Upper lobe of right lung (tissue), 1 donor: Measurements from ENCODE around the gene MRPS5. TPM values are rescaled to one million over a fixed set of nuclear protein-coding genes. Genes with fewer than 3 reads are reported as not detected.

Experiments used
- ATAC-seq: fragments of 200-7000 bp; cut with Tn5 transposase; one replicate; pipeline ENCODE4 v1.9.1; 2020; ENCODE audit warnings: mild to moderate bottlenecking, moderate library complexity
- DNase-seq: peaks from one replicate; pipeline ENCODE4 v3.0.0-alpha.2; 2020
- H3K27ac ChIP-seq: fragments of 200-600 bp; one replicate; pipeline ENCODE4 v1.8.0; 2022
- H3K27me3 ChIP-seq: fragments of 200-600 bp; one replicate; pipeline ENCODE4 v1.8.0; 2022; ENCODE audit warnings: mild to moderate bottlenecking
- H3K36me3 ChIP-seq: fragments of 200-600 bp; one replicate; pipeline ENCODE4 v1.8.0; 2022
- H3K4me1 ChIP-seq: fragments of 200-600 bp; one replicate; pipeline ENCODE4 v1.8.0; 2022
- H3K4me3 ChIP-seq: fragments of 200-600 bp; one replicate; pipeline ENCODE4 v1.8.0; 2022; ENCODE audit warnings: mild to moderate bottlenecking
- H3K9me3 ChIP-seq: fragments of 200-600 bp; one replicate; pipeline ENCODE4 v1.8.0; 2022
- intact Hi-C: fragments of 100-400 bp; cut with DNase I; formaldehyde crosslinking; loops from one replicate; pipeline ENCODE4 v1.11.0; 2022
- total RNA-seq: library from RNA; stranded (reverse); fragmentation: NEBNext Ultra II Directional; extraction: Animal tissue kit (Norgen Biotek cat#: 25700); gene quantifications from one replicate; pipeline ENCODE4 v1.2.1, GENCODE V29; 2021
- TF ChIP-seq, protein P1 (sequence below): fragments of 200-600 bp; IDR thresholded peaks from one replicate; pipeline ENCODE4 v1.8.0; 2022; ENCODE audit warnings: antibody characterized with exemption
- donor health status: DM: no; HTN: yes; CAD: no; lungs with severe emphysema.

MRPS5 gene
- total RNA-seq, 1 donor from 2014 or later: 55.2 TPM

DNA sequence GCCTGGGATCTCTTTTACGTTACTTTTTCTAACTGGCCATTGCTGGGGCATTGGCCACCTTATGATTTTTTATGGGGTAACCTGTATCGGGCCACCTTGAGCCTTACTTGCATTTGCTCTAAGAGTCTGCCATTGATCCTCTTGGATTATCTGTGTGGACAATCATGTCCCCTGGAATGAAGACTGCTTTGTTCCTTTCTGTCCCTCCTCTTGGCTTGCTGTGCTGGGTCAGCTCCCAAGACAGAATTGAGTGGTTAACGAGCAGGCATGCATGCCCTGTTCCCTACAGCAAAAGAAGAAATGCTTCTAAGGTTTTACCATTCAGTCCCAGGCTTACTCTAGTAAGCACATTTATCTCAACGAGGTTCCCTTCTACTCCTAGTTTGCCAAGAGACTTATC lies 49.8 kb downstream of the MRPS5 start:
- no peak for ATAC-seq
- intact Hi-C loops: no loop called here
- Histone ChIP-seq H3K9me3 (no peaks in the 10 kb centered on the region), H3K4me3 (no peak overlapping the region), H3K27me3 (no peaks in the 10 kb centered on the region), H3K36me3 (no peaks in the 10 kb centered on the region), H3K27ac (no peak overlapping the region), H3K4me1 (peaks cover 8% of the 10 kb centered on the region)
- DNase-seq: no peak
- TF ChIP-seq, protein P1, sequence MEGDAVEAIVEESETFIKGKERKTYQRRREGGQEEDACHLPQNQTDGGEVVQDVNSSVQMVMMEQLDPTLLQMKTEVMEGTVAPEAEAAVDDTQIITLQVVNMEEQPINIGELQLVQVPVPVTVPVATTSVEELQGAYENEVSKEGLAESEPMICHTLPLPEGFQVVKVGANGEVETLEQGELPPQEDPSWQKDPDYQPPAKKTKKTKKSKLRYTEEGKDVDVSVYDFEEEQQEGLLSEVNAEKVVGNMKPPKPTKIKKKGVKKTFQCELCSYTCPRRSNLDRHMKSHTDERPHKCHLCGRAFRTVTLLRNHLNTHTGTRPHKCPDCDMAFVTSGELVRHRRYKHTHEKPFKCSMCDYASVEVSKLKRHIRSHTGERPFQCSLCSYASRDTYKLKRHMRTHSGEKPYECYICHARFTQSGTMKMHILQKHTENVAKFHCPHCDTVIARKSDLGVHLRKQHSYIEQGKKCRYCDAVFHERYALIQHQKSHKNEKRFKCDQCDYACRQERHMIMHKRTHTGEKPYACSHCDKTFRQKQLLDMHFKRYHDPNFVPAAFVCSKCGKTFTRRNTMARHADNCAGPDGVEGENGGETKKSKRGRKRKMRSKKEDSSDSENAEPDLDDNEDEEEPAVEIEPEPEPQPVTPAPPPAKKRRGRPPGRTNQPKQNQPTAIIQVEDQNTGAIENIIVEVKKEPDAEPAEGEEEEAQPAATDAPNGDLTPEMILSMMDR: no peak

DNA sequence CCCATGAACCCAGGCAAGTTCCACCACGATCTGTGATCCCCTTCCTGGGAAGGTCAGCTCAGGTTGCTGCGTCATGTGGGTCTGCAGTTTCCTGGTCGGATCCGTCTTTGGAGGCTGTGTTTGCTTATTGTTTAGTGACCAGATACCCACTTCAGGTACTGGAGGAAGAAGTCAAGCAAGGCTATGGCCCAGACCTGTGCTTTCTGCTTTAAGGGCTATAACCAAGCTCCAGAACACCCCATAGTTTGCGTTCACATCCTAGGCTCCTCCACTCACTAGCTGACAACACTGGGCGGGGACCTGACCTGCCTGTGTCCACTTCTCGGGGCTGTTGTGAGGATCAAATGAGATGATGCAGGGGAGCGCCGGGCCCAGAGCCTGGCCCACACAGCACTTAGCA lies 52.1 kb downstream of the MRPS5 start:
- TF ChIP-seq, protein P1: no peak
- H3K27me3 ChIP-seq: no peaks in the 10 kb centered on the region
- intact Hi-C loops: no loop called here
- H3K4me3 ChIP-seq: no peak overlapping the region
- no peak for ATAC-seq
- H3K27ac ChIP-seq: no peak overlapping the region
- no peak for DNase-seq
- H3K4me1 ChIP-seq: no peaks in the 10 kb centered on the region
- no peaks in the 10 kb centered on the region for H3K9me3 ChIP-seq
- H3K36me3 ChIP-seq: no peaks in the 10 kb centered on the region

DNA sequence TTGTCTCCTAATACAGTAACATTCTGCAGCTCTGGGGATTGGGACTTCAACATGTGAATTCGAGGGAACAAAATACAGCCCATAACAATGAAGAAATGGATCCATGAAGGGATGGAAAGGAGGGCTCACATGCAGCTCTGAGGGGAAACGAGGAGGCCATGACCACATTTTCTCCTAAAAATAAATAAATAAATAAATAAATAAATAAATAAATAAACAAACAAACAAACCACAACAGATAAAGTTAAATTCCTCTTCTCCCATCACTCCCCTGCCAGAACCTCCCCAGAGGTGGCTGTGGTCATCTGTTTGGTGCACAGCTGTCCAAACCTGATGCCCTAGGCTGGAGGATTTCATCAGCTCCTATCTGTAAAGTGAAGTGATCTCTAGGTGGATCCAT lies 53.4 kb downstream of the MRPS5 start:
- H3K9me3 ChIP-seq: no peaks in the 10 kb centered on the region
- TF ChIP-seq, protein P1: no peak
- no peaks in the 10 kb centered on the region for H3K36me3 ChIP-seq
- H3K4me1 ChIP-seq: no peaks in the 10 kb centered on the region
- no peak overlapping the region for H3K4me3 ChIP-seq
- ATAC-seq (no peak), DNase-seq (no peak)
- H3K27me3 ChIP-seq: no peaks in the 10 kb centered on the region
- intact Hi-C loops: no loop called here
- H3K27ac ChIP-seq: no peak overlapping the region

DNA sequence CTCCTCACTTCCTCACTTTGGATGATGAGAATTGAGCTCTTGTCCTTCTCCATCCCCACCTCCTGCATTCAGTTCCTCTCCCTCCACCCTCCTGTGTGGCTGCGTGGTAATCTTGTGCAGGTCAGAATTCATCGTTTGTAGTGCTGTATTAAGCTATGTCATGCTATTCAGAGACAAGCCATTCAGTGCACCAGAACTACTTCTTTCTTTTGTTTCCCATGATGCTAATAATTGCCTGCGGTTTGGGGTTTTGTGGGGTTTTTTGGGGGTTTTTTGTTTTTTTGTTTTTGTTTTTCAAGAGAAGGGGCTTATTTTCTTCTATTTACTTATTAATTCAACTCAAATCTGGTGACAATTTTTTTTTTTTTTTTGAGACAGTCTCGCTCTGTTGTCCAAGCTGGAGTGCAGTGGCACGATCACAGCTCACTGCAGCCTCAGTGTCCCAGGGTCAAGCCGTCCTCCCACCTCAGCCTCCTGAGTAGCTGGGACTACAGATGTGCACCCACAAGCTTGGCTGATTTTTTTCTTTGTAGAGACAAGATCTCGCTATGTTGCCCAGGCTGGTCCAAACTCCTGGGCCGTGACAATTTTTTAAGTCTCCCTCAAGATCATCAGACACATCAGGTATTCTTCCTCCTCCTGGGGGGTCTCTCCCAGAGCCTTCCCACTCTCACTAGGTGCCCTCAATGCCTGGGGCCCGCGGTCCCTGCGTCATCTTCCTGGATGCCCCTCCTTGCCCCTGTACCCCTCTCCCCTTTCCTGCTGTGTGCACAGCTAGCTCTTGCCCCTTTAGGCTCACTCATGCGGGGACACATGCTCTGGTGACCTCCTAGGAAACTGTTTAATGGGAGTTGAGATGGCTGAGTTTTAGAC lies 58.3 kb downstream of the MRPS5 start:
- intact Hi-C loops: no loop called here
- DNase-seq: no peak
- H3K27me3 ChIP-seq: no peaks in the 10 kb centered on the region
- H3K9me3 ChIP-seq: no peaks in the 10 kb centered on the region
- no peaks in the 10 kb centered on the region for H3K36me3 ChIP-seq
- no peaks in the 10 kb centered on the region for H3K4me1 ChIP-seq
- H3K27ac ChIP-seq: no peak overlapping the region
- H3K4me3 ChIP-seq: no peak overlapping the region
- TF ChIP-seq, protein P1: no peak
- ATAC-seq: no peak

DNA sequence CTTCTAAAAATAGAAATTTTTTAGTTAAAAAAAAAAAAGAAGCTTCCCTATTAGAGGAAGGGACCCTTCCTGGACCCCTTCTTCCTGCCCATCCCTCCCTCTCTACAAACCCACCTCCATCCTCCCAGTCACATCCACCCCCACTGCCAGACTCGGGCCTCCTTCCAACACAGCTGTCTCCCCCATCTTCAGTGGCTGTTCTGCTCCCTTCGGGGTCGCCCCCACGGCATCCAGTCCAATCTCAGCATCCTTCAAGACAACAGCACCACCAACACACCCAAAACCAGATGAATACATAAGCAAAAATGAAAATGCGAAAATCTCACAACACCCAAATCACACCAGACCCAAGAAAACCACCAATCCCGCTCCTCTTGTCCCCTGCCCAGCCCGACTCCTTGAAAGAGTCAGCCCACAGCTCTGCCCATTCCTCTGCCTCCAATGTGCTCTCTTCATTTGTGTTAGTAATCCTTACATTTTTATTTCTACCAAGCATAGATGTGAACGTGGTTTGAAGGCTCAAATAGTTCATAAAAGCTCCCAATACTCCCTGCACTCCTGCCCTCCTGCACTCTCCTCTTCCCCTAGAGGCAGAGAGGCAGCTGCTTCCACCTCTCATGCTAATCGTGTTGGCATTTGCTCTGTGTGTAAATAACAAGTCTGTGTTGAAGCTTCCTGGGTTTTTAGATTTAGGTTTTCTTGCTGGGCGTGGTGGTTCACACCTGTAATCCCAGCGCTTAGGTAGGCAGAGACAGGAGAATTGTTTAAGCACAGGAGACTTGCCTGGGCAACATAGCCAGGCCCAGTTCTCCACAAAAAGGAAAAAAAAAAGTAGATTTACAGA lies 59.1 kb downstream of the MRPS5 start:
- ATAC-seq: no peak
- no peaks in the 10 kb centered on the region for H3K4me1 ChIP-seq
- H3K9me3 ChIP-seq: no peaks in the 10 kb centered on the region
- no peak overlapping the region for H3K27ac ChIP-seq
- no peak overlapping the region for H3K4me3 ChIP-seq
- H3K27me3 ChIP-seq: no peaks in the 10 kb centered on the region
- no peaks in the 10 kb centered on the region for H3K36me3 ChIP-seq
- intact Hi-C loops: no loop called here
- no peak for DNase-seq
- TF ChIP-seq, protein P1: no peak
